Limb (tissue), 2 donors: Measurements from ENCODE around the gene GRIK3.
A peak's percentile ranks its signal among the peaks of the same experiment; 100 is the strongest.
"Not testable (repeated sequence)": the region's sequence is repeated elsewhere in the genome, so short reads cannot be mapped to it uniquely, and the experiment has no call there.

Source experiments
- DNase-seq, 2 donors: peaks; one replicate each; pipeline ENCODE4 v3.0.0-alpha.2; 2016; ENCODE audit errors: extremely low spot score in 2 of 2

The GRIK3 gene

GRCh38 chr1:36911561-36912364, 122.6 kb downstream of the GRIK3 start:
- DNase-seq, result no peak

- DNase-seq, result no peak
Observed at GRCh38 chr1:36910886-36911540, 123.3 kb downstream of the GRIK3 start.

- no peak for DNase-seq
Observed at GRCh38 chr1:36909946-36910725, 124.2 kb downstream of the GRIK3 start.

- DNase-seq, result not testable (repeated sequence)
Observed at GRCh38 chr1:36909359-36909758, 125.0 kb downstream of the GRIK3 start.

- DNase-seq, result no peak
Observed at GRCh38 chr1:36908096-36908495, 126.2 kb downstream of the GRIK3 start.

- DNase-seq, result no peak
Observed at GRCh38 chr1:36906555-36906954, 127.8 kb downstream of the GRIK3 start.

- no peak for DNase-seq
Observed at GRCh38 chr1:36905941-36906340, 128.4 kb downstream of the GRIK3 start.

GRCh38 chr1:36900128-36900527, 134.2 kb downstream of the GRIK3 start:
- DNase-seq, result no peak

- DNase-seq, result not testable (repeated sequence)
Observed at GRCh38 chr1:36897813-36898212, 136.5 kb downstream of the GRIK3 start.

GRCh38 chr1:36894824-36895223, 139.5 kb downstream of the GRIK3 start:
- no peak for DNase-seq

GRCh38 chr1:36890776-36891175, 143.5 kb downstream of the GRIK3 start:
- no peak for DNase-seq

GRCh38 chr1:36889478-36890226, 144.7 kb downstream of the GRIK3 start:
- no peak for DNase-seq

- DNase-seq, result no peak
Observed at GRCh38 chr1:36888811-36889477, 145.4 kb downstream of the GRIK3 start.

GRCh38 chr1:36885540-36886357, 148.6 kb downstream of the GRIK3 start:
- DNase-seq, result peak in 1 of 2 donors; percentile 57

GRCh38 chr1:36884801-36885200, 149.5 kb downstream of the GRIK3 start:
- no peak for DNase-seq

GRCh38 chr1:36884029-36884701, 150.2 kb downstream of the GRIK3 start:
- DNase-seq, result peak in 1 of 2 donors; percentile 3

GRCh38 chr1:36883315-36883949, 150.9 kb downstream of the GRIK3 start:
- peak in 1 of 2 donors; percentile 3 for DNase-seq

GRCh38 chr1:36882536-36883285, 151.6 kb downstream of the GRIK3 start:
- DNase-seq, result peak in 1 of 2 donors; percentile 4
